Esophagus squamous epithelium (tissue), 5 donors: ENCODE results near the gene PRKCZ. TPM values are rescaled to one million over a fixed set of nuclear protein-coding genes. Genes with fewer than 3 reads are reported as not detected.
A peak's percentile ranks its signal among the peaks of the same experiment; 100 is the strongest.

Experiments
- DNase-seq: peaks from one replicate; lab custom pipeline; 2025; lab: John Stamatoyannopoulos, UW
- H3K27ac ChIP-seq, 4 donors: fragments of 200-600 bp; sonication (generic); one replicate each; pipeline ENCODE4 v1.5.1; 2016 to 2019; ENCODE audit warnings: mild to moderate bottlenecking in 1 of 4
- H3K27me3 ChIP-seq, 4 donors: fragments of 200-600 bp; sonication (generic); 1 replicate in 3 of 4; 2 replicates in 1 of 4; pipeline versions ENCODE4 v1.5.1 to v1.6.0; 2017 to 2021; ENCODE audit warnings: antibody characterized with exemption in 1 of 4
- H3K36me3 ChIP-seq, 3 donors: fragments of 200-600 bp; sonication (generic); one replicate each; pipeline ENCODE4 v1.5.1; 2016 to 2019
- H3K4me1 ChIP-seq, 3 donors: fragments of 200-600 bp; sonication (generic); one replicate each; pipeline ENCODE4 v1.5.1; 2017 to 2019
- H3K4me3 ChIP-seq, 4 donors: fragments of 200-600 bp; sonication (generic); 1 replicate in 3 of 4; 2 replicates in 1 of 4; pipeline ENCODE4 v1.5.1; 2016 to 2019; ENCODE audit warnings: mild to moderate bottlenecking in 2 of 4, moderate library complexity in 1 of 4
- H3K9me3 ChIP-seq, 3 donors: fragments of 200-600 bp; sonication (generic); one replicate each; pipeline ENCODE4 v1.5.1; 2016 to 2019
- CTCF ChIP-seq, 6 experiments: fragments of 450-650 bp in 4 of 6; fragments of 200-600 bp in 2 of 6; sonication (generic) in 2 of 6; IDR thresholded peaks; one replicate each; pipeline ENCODE4 v1.5.1; 2016 to 2019; ENCODE audit warnings: antibody characterized with exemption in 6 of 6, mild to moderate bottlenecking in 4 of 6, moderate library complexity in 4 of 6
- POLR2A ChIP-seq, 4 donors: fragments of 450-650 bp; IDR thresholded peaks; one replicate each; pipeline ENCODE4 v1.6.1; 2017; ENCODE audit warnings: antibody characterized with exemption in 4 of 4, mild to moderate bottlenecking in 4 of 4, moderate library complexity in 3 of 4
- WGBS, 2 donors: methylation state at CpG; one replicate each; pipeline ENCODE4 v1.1.5; 2018; 5-methylcytosine and 5-hydroxymethylcytosine counted together
- intact Hi-C: fragments of 100-400 bp; cut with DNase I; formaldehyde crosslinking; loops from one replicate; pipeline ENCODE4 v1.15.0; 2022
- total RNA-seq, 4 donors: library from RNA; depleted of rRNA; stranded (reverse); fragments of >200 nt; gene quantifications; one replicate each; pipeline ENCODE4 v1.1.0, GENCODE V29; 2016
- donor health status: DM: yes; HTN: yes; CAD: no.

PRKCZ gene
- total RNA-seq, 4 donors from 2014 or later, result 14.5 to 23.8 (median 17.5) TPM

GRCh38 chr1:2189459-2190425 lies 139.5 kb downstream of the PRKCZ start:
- TF ChIP-seq CTCF (IDR thresholded peaks at IDR 0.05) (peak in 1 of 6 experiments; percentile 30), POLR2A (IDR thresholded peaks at IDR 0.05) (peak in 3 of 4 donors; percentile 4 to 80 (median 42))
- intact Hi-C loops, result loop anchor here (10.0 kb wide), 2 partner anchors 125 to 355 kb away; no protein-coding TSS in a partner anchor
- Histone ChIP-seq H3K27me3 (no peaks in the 10 kb centered on the region), H3K9me3 (no peaks in the 10 kb centered on the region), H3K36me3 (peaks cover 0 to 27% (median 6%) of the 10 kb centered on the region in 3 donors), H3K4me1 (peaks cover 38 to 76% (median 41%) of the 10 kb centered on the region in 3 donors), H3K27ac (peak overlapping the region; percentile 84 to 98 (median 94)), H3K4me3 (peak overlapping the region; percentile 39 to 76 (median 52))
- peak; percentile 78 for DNase-seq
- 0% methylated on average over 29 of the region's 65 CpGs; no CpG with 5 or more reads in 1 of the 2 donors for WGBS, 2 donors

GRCh38 chr1:2190491-2190976 lies 140.3 kb downstream of the PRKCZ start:
- TF ChIP-seq CTCF (IDR thresholded peaks at IDR 0.05), result no peak
- peak overlapping the region; percentile 84 to 98 (median 94) for H3K27ac ChIP-seq
- H3K4me3 ChIP-seq, result peak overlapping the region in 3 of 4 donors; percentile 49 to 76 (median 56)
- DNase-seq, result no peak
- H3K27me3 ChIP-seq, result no peaks in the 10 kb centered on the region
- intact Hi-C loops, result loop anchor here (10.0 kb wide), 2 partner anchors 124 to 354 kb away; no protein-coding TSS in a partner anchor
- 96 to 99% methylated on average over 8 to 9 of the region's 19 CpGs for WGBS, 2 donors
- H3K36me3 ChIP-seq, result peaks cover 0 to 19% (median 0%) of the 10 kb centered on the region in 3 donors
- no peaks in the 10 kb centered on the region for H3K9me3 ChIP-seq
- H3K4me1 ChIP-seq, result peaks cover 43 to 83% (median 45%) of the 10 kb centered on the region in 3 donors

- H3K4me1 ChIP-seq, result peaks cover 45 to 80% (median 49%) of the 10 kb centered on the region in 3 donors
- H3K27me3 ChIP-seq, result no peaks in the 10 kb centered on the region
- no peaks in the 10 kb centered on the region for H3K9me3 ChIP-seq
- intact Hi-C loops, result loop anchor here (10.0 kb wide), 2 partner anchors 122 to 352 kb away; no protein-coding TSS in a partner anchor
- peaks cover 0 to 11% (median 0%) of the 10 kb centered on the region in 3 donors for H3K36me3 ChIP-seq
- DNase-seq, result no peak
- peak overlapping the region; percentile 12 to 97 (median 84) for H3K27ac ChIP-seq
- TF ChIP-seq POLR2A (IDR thresholded peaks at IDR 0.05), result no peak
- no peak for TF ChIP-seq CTCF (IDR thresholded peaks at IDR 0.05)
- WGBS, 2 donors, result 65 to 68% methylated on average over 20 to 22 of the region's 30 CpGs
- no peak overlapping the region for H3K4me3 ChIP-seq
Measured at GRCh38 chr1:2192031-2192995, 142.1 kb downstream of the PRKCZ start.

- 23 to 24% methylated on average over 3 to 7 of the region's 44 CpGs for WGBS, 2 donors
- intact Hi-C loops, result loop anchor here (2.0 to 10.0 kb wide), 3 partner anchors 121 to 351 kb away; no protein-coding TSS in a partner anchor
- Histone ChIP-seq H3K36me3 (peaks cover 0 to 11% (median 0%) of the 10 kb centered on the region in 3 donors), H3K4me1 (peaks cover 45 to 76% (median 53%) of the 10 kb centered on the region in 3 donors), H3K9me3 (no peaks in the 10 kb centered on the region), H3K27me3 (no peaks in the 10 kb centered on the region), H3K4me3 (peak overlapping the region; percentile 41 to 89 (median 77)), H3K27ac (peak overlapping the region; percentile 82 to 97 (median 94))
- no peak for DNase-seq
- TF ChIP-seq POLR2A (IDR thresholded peaks at IDR 0.05) (no peak), CTCF (IDR thresholded peaks at IDR 0.05) (no peak)
Measured at GRCh38 chr1:2193514-2194281, 143.5 kb downstream of the PRKCZ start.
